ENCODE data around the gene COL5A1. TPM values are rescaled to one million over a fixed set of nuclear protein-coding genes. Genes with fewer than 3 reads are reported as not detected.

COL5A1 gene
- polyA plus RNA-seq, 1 donor (not counting 4 experiments of a cell fraction or from before 2014, with no cell fraction given) = 3.1 TPM

DNA sequence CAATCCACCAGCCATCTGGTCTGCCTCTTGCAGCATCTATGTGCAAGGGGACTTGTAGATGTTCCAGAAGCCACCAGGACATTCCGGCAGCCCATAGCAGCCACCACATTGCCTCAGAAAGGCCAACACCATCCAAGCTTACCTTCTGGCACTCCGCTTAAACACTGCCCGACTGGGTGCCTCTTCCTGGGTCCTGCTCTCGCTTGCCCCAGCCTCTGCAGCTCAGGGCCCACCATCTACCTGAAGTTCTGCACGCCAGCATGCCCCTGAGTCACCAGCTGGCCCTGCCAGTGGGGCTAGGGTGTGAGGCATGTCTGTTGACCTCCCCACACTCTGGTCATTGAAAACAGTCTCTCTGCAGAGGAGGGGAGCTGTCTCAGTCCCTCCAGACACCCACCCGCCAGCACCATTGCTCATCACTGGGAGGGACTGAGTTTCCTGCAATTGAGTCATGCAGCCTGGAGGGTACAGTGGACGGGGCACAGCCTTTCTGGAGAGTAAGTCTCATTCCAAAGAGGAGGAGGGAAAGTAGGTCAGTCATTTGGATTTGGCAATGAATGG lies 16.9 kb upstream of the COL5A1 start:
- Histone ChIP-seq H3K27ac (ENCODE audit: control insufficient read depth, insufficient read depth, low read length) (peak overlapping the region; percentile 31), H3K9me3 (ENCODE audit: control insufficient read depth, low read depth, low read length) (no peaks in the 10 kb centered on the region), H3K4me1 (ENCODE audit: control insufficient read depth, extremely low read depth, insufficient read depth, low read length) (peaks cover 27% of the 10 kb centered on the region), H3K79me2 (ENCODE audit: control insufficient read depth, insufficient read depth, low read length) (no peaks in the 10 kb centered on the region), H3K9ac (ENCODE audit: control insufficient read depth, extremely low read depth, insufficient read depth, low read length) (no peak overlapping the region), H3K27me3 (ENCODE audit: control insufficient read depth, extremely low read depth, insufficient read depth, low read length) (peaks cover 4% of the 10 kb centered on the region), H3K4me2 (ENCODE audit: control insufficient read depth, extremely low read depth, insufficient read depth, low read depth, low read length) (peak overlapping the region; percentile 43), H3K4me3 (ENCODE audit: control insufficient read depth in 2 of 3, extremely low read depth in 1 of 3, insufficient read depth in 2 of 3, low read depth in 1 of 3, low read length in 3 of 3) (peak overlapping the region in 1 of 3 experiments; percentile 9), H3K9me1 (ENCODE audit: control insufficient read depth, extremely low read depth, insufficient read depth, low read length) (no peaks in the 10 kb centered on the region), H4K20me1 (ENCODE audit: control insufficient read depth, extremely low read depth, insufficient read depth, low read length) (no peaks in the 10 kb centered on the region), H2AFZ (ENCODE audit: control insufficient read depth, low read length) (no peak overlapping the region), H3K36me3 (ENCODE audit: control insufficient read depth in 2 of 2, extremely low read depth in 1 of 2, insufficient read depth in 2 of 2, low read length in 2 of 2) (no peaks in the 10 kb centered on the region)
- DNase-seq (ENCODE audit: low read depth, low spot score) = no peak
- no peak for TF ChIP-seq EZH2 (IDR thresholded peaks at IDR 0.05; ENCODE audit: low read length)
- dilution Hi-C loops (cut with MboI; ENCODE audit: extremely low pct_ligation_motif_present, low sequenced_read_pairs) = no loop called here
- FAIRE-seq = peak; percentile 97

DNA sequence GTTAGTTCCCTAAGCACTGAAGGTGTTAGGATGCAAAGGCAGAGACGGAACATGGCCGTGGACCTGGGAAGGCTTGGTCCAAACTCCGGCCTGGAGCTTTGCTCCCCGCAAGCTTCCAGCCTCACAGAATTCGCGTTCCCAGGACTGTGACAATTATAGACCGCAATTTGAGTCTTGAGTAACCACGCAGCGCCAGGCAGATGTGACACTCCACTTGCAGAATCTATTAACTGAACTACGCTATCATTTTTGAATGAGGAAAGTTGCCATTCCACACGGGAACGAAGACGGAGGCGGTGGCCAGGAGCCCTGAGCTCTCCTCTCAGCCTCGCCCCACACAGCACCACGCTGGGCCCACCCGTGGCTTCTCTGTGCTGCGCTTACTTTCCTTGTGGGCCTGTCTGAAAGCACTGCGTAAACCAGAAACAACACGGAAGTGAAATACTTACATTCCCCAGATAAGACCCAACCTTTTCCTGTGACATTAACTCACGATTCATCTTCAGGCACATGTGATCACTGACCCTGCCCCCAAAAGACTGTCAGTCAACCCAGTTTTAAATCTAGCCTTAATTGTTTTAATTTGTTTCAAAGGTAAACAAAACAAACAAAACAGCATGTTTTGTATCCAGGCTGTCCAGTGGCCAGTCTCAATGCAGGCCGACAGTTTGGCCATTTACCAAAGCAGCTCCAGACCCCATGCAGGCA lies 16.1 kb upstream of the COL5A1 start:
- peak overlapping the region; percentile 5 for H3K27ac ChIP-seq (ENCODE audit: control insufficient read depth, insufficient read depth, low read length)
- no peaks in the 10 kb centered on the region for H4K20me1 ChIP-seq (ENCODE audit: control insufficient read depth, extremely low read depth, insufficient read depth, low read length)
- H3K79me2 ChIP-seq (ENCODE audit: control insufficient read depth, insufficient read depth, low read length) = no peaks in the 10 kb centered on the region
- peak overlapping the region; percentile 43 for H3K4me2 ChIP-seq (ENCODE audit: control insufficient read depth, extremely low read depth, insufficient read depth, low read depth, low read length)
- FAIRE-seq (no peak), DNase-seq (ENCODE audit: low read depth, low spot score) (no peak)
- no peaks in the 10 kb centered on the region for H3K9me3 ChIP-seq (ENCODE audit: control insufficient read depth, low read depth, low read length)
- no peaks in the 10 kb centered on the region for H3K9me1 ChIP-seq (ENCODE audit: control insufficient read depth, extremely low read depth, insufficient read depth, low read length)
- peak overlapping the region; percentile 35 for H2AFZ ChIP-seq (ENCODE audit: control insufficient read depth, low read length)
- no peaks in the 10 kb centered on the region for H3K36me3 ChIP-seq (ENCODE audit: control insufficient read depth in 2 of 2, extremely low read depth in 1 of 2, insufficient read depth in 2 of 2, low read length in 2 of 2)
- H3K27me3 ChIP-seq (ENCODE audit: control insufficient read depth, extremely low read depth, insufficient read depth, low read length) = peaks cover 4% of the 10 kb centered on the region
- dilution Hi-C loops (cut with MboI; ENCODE audit: extremely low pct_ligation_motif_present, low sequenced_read_pairs) = no loop called here
- peak overlapping the region in 1 of 3 experiments; percentile 9 for H3K4me3 ChIP-seq (ENCODE audit: control insufficient read depth in 2 of 3, extremely low read depth in 1 of 3, insufficient read depth in 2 of 3, low read depth in 1 of 3, low read length in 3 of 3)
- H3K9ac ChIP-seq (ENCODE audit: control insufficient read depth, extremely low read depth, insufficient read depth, low read length) = peak overlapping the region; percentile 29
- no peak for TF ChIP-seq EZH2 (IDR thresholded peaks at IDR 0.05; ENCODE audit: low read length)
- TF ChIP-seq, protein P1, sequence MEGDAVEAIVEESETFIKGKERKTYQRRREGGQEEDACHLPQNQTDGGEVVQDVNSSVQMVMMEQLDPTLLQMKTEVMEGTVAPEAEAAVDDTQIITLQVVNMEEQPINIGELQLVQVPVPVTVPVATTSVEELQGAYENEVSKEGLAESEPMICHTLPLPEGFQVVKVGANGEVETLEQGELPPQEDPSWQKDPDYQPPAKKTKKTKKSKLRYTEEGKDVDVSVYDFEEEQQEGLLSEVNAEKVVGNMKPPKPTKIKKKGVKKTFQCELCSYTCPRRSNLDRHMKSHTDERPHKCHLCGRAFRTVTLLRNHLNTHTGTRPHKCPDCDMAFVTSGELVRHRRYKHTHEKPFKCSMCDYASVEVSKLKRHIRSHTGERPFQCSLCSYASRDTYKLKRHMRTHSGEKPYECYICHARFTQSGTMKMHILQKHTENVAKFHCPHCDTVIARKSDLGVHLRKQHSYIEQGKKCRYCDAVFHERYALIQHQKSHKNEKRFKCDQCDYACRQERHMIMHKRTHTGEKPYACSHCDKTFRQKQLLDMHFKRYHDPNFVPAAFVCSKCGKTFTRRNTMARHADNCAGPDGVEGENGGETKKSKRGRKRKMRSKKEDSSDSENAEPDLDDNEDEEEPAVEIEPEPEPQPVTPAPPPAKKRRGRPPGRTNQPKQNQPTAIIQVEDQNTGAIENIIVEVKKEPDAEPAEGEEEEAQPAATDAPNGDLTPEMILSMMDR (optimal IDR thresholded peaks at IDR 0.05 in 1 of 3, IDR thresholded peaks at IDR 0.05 in 1 of 3, conservative IDR thresholded peaks at IDR 0.05 in 1 of 3; ENCODE audit: extremely low read depth in 1 of 3, insufficient read depth in 2 of 3, low read length in 3 of 3) = no peak
- H3K4me1 ChIP-seq (ENCODE audit: control insufficient read depth, extremely low read depth, insufficient read depth, low read length) = peaks cover 27% of the 10 kb centered on the region
